Endothelial cell of umbilical vein (primary cell): Measurements from ENCODE around the gene SART1. TPM values are rescaled to one million over a fixed set of nuclear protein-coding genes. Genes with fewer than 3 reads are reported as not detected.
"Not testable (repeated sequence)": the region's sequence is repeated elsewhere in the genome, so short reads cannot be mapped to it uniquely, and the experiment has no call there.

Source experiments
- BruUV-seq: library from RNA; stranded (reverse); fragments of 400-500 nt; replicated peaks from 2 replicates; lab custom pipeline; 2021; lab: Mats Ljungman, UMichigan
- CTCF ChIA-PET: fragments of 300-600, 350-600 bp; sonication (Branson Sonifier 250); formaldehyde crosslinking; loops from one replicate; lab custom pipeline; 2021; ENCODE audit warnings: antibody characterized with exemption, inconsistent platforms; lab: Charles Lee
- POLR2A ChIA-PET: fragments of 300-600, 350-600 bp; sonication (Branson Sonifier 250); formaldehyde crosslinking; loops from one replicate; lab custom pipeline; 2021; ENCODE audit warnings: antibody characterized with exemption, inconsistent platforms; lab: Charles Lee
- DNase-seq: peaks from one replicate; pipeline ENCODE4 v3.0.0-alpha.2; 2011; ENCODE audit warnings: low read depth, low spot score
- FAIRE-seq: peaks from 2 replicates; lab custom pipeline; 2011; peaks lifted over from hg19 to GRCh38; lab: Jason Lieb, UNC
- H2AFZ ChIP-seq: 2 replicates; pipeline ENCODE4 v1.6.0; 2012; ENCODE audit warnings: low read depth, low read length, control low read depth, inconsistent platforms
- H3K27ac ChIP-seq: 2 replicates; pipeline ENCODE4 v1.5.1; 2011; ENCODE audit warnings: low read depth, mild to moderate bottlenecking, control low read depth, low read length, moderate library complexity; ENCODE audit not compliant: insufficient read depth
- H3K27me3 ChIP-seq, 2 experiments: 2 replicates each; pipeline versions ENCODE4 v1.6.0 to v1.6.1; 2011; ENCODE audit warnings: low read length in 2 of 2, mixed read lengths in 1 of 2; ENCODE audit not compliant: control insufficient read depth in 2 of 2, insufficient read depth in 2 of 2
- H3K36me3 ChIP-seq, 2 experiments: 2 replicates in 1 of 2; 3 replicates in 1 of 2; pipeline ENCODE4 v1.5.1; 2011; ENCODE audit warnings: low read length in 2 of 2, mild to moderate bottlenecking in 1 of 2, moderate library complexity in 1 of 2; ENCODE audit not compliant: control insufficient read depth in 2 of 2, insufficient read depth in 2 of 2; ENCODE audit errors: extremely low read depth in 1 of 2
- H3K4me1 ChIP-seq: 3 replicates; pipeline ENCODE4 v1.5.1; 2011; ENCODE audit warnings: mild to moderate bottlenecking, low read length; ENCODE audit not compliant: control insufficient read depth, insufficient read depth; ENCODE audit errors: extremely low read depth
- H3K4me2 ChIP-seq: 2 replicates; pipeline ENCODE4 v1.6.1; 2011; ENCODE audit warnings: low read length, control low read depth, mixed read lengths; ENCODE audit not compliant: insufficient read depth
- H3K4me3 ChIP-seq, 3 experiments: fragments of 200-600 bp in 1 of 3; sonication (generic), shearing (Covaris generic) in 1 of 3; replicated peaks in 1 of 3; 2 replicates each; pipeline ENCODE4 v1.5.1; 2011 to 2016; ENCODE audit warnings: control low read depth in 3 of 3, low read length in 3 of 3, mild to moderate bottlenecking in 2 of 3, inconsistent platforms in 1 of 3, low read depth in 1 of 3, moderate library complexity in 1 of 3; ENCODE audit not compliant: insufficient read depth in 1 of 3
- H3K79me2 ChIP-seq: 2 replicates; pipeline ENCODE4 v1.6.0; 2012; ENCODE audit warnings: low read length, inconsistent platforms; ENCODE audit not compliant: control insufficient read depth, insufficient read depth
- H3K9ac ChIP-seq: replicated peaks from 2 replicates; pipeline ENCODE3; 2011; ENCODE audit warnings: low read length, control low read depth; ENCODE audit not compliant: insufficient read depth; ENCODE audit errors: extremely low read depth
- H3K9me1 ChIP-seq: replicated peaks from 3 replicates; pipeline ENCODE4 v1.6.0; 2011; ENCODE audit warnings: mild to moderate bottlenecking, low read length; ENCODE audit not compliant: control insufficient read depth, insufficient read depth; ENCODE audit errors: extremely low read depth
- H3K9me3 ChIP-seq: replicated peaks from 2 replicates; pipeline ENCODE4 v1.5.1; 2012; ENCODE audit warnings: low read length, inconsistent platforms; ENCODE audit not compliant: control insufficient read depth, insufficient read depth
- H4K20me1 ChIP-seq: replicated peaks from 2 replicates; pipeline ENCODE3; 2011; ENCODE audit warnings: mild to moderate bottlenecking, low read length; ENCODE audit not compliant: control insufficient read depth, insufficient read depth; ENCODE audit errors: extremely low read depth
- FOS ChIP-seq: IDR thresholded peaks from 2 replicates; pipeline ENCODE4 v1.6.1; 2011; ENCODE audit warnings: mild to moderate bottlenecking, low read length, moderate library complexity, borderline replicate concordance; ENCODE audit not compliant: insufficient read depth
- dilution Hi-C: fragments of 300-500 bp; cut with MboI; formaldehyde crosslinking; loops from one replicate; pipeline ENCODE4 v1.15.0; 2019; ENCODE audit warnings: low sequenced_read_pairs; ENCODE audit not compliant: extremely low pct_ligation_motif_present
- intact Hi-C: fragments of 100-400 bp; cut with micrococcal nuclease; formaldehyde crosslinking; loops from one replicate; pipeline ENCODE4 v1.10.0; 2022
- polyA plus RNA-seq, 4 experiments: library from polyadenylated mRNA; depleted of rRNA in 3 of 4; stranded (reverse) in 3 of 4; unstranded in 1 of 4; fragments of >200 nt; gene quantifications; 2 replicates each; pipeline versions ENCODE4 v1.2.1 to v1.2.3, GENCODE V29; 2011 to 2012; ENCODE audit warnings: missing spikeins in 1 of 4
- total RNA-seq: library from RNA; stranded (reverse); gene quantifications from 2 replicates; pipeline ENCODE4 v1.2.3, GENCODE V29; 2021

Gene SART1
- total and polyA plus RNA-seq, 2 donors (not counting 3 experiments of a cell fraction or from before 2014, with no cell fraction given): 21.8 to 62.7 TPM

DNA sequence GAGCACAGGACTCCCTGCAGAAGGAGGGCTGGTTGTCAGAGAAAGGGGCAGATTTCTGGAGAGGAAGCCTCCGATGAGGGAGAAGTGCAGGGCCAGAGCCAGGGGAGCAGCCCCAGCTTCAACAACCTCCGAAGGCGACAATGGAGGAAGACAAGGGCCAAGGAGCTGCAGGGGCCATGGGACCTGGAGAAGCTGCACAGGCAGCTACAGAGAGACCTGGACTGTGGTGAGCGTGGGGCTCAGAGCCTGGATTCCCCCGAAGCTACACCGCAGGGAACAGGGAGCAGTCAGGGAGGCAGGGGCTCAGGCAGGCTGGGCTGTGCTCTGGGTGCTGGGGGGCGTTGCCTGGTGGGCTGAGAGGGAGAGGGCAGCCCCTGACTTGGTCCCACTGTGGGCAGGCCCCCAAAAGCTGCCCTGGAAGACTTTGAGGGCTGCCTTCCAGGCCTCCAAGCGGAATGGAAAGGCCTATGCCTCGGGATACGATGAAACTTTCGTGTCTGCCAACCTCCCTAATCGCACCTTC is 13.9 kb upstream of the SART1 start:
- Histone ChIP-seq H4K20me1 (no peaks in the 10 kb centered on the region), H3K9me3 (no peaks in the 10 kb centered on the region), H2AFZ (no peak overlapping the region), H3K4me1 (no peaks in the 10 kb centered on the region), H3K4me2 (no peak overlapping the region), H3K9me1 (no peaks in the 10 kb centered on the region), H3K27me3 (peaks cover 0 to 3% of the 10 kb centered on the region in 2 experiments), H3K79me2 (no peaks in the 10 kb centered on the region), H3K9ac (no peak overlapping the region), H3K36me3 (no peaks in the 10 kb centered on the region), H3K4me3 (no peak overlapping the region), H3K27ac (no peak overlapping the region)
- DNase-seq (no peak), FAIRE-seq (no peak)
- no peak for TF ChIP-seq FOS
- ChIA-PET POLR2A (no interaction called here), CTCF (interaction anchor here (1.0 to 1.8 kb wide), 4 partner anchors 10 to 59 kb away, joined by 3 to 5 read pairs (median 4); partner anchors contain the start of genes CCDC85B and FIBP)
- dilution Hi-C loops (no loop called here), intact Hi-C loops (no loop called here)
- no TSS peak for BruUV-seq

DNA sequence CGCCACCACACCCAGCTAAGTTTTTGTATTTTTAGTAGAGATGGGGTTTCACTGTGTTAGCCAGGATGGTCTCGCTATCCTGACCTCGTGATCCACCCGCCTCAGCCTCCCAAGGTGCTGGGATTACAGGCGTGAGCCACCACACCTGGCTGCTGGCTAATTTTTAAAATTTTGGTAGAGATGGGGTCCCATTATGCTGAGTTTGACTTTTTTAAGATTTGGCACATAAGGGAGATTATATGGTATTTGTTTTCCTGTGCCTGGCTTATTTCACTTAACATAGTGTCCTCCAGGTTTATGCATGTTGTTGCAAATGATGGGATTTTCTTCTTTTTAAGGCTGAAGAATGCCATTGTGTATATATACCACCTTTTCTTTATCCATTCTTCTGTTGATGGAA is 10.8 kb upstream of the SART1 start:
- POLR2A ChIA-PET, dilution Hi-C loops, H3K4me3 ChIP-seq, H3K4me2 ChIP-seq, BruUV-seq, H2AFZ ChIP-seq, H3K9me1 ChIP-seq, H3K9ac ChIP-seq, H3K79me2 ChIP-seq, H3K4me1 ChIP-seq, H3K27me3 ChIP-seq, H3K36me3 ChIP-seq, H3K9me3 ChIP-seq, H4K20me1 ChIP-seq, intact Hi-C loops, H3K27ac ChIP-seq, FAIRE-seq, DNase-seq: not testable (repeated sequence)
- CTCF ChIA-PET: interaction anchor here (1.1 to 1.2 kb wide), 2 partner anchors 14 to 94 kb away, joined by 3 to 4 read pairs; no protein-coding TSS in a partner anchor

DNA sequence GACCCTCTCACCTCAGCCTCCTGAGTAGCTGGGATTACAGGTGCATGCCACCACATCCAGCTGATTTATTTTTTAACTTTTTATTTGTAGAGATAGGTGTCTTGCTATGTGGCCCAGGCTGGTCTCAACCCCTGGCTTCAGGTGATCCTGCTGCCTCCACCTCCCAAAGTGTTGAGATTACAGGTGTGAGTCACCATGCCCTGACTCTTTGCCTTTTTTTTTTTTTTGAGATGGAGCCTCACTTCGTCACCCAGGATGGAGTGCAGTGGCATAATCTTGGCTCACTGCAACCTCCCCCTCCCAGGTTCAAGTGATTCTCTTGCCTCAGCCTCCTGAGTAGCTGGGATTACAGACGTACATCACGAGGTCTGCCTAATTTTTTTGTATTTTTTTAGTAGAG is 9.9 kb upstream of the SART1 start:
- H3K4me1 ChIP-seq, H3K9me1 ChIP-seq, POLR2A ChIA-PET, H3K4me2 ChIP-seq, BruUV-seq, DNase-seq, H3K9ac ChIP-seq, H3K4me3 ChIP-seq, H3K27me3 ChIP-seq, dilution Hi-C loops, H3K36me3 ChIP-seq, H3K9me3 ChIP-seq, H4K20me1 ChIP-seq, H3K27ac ChIP-seq, H3K79me2 ChIP-seq, FAIRE-seq, intact Hi-C loops, H2AFZ ChIP-seq: not testable (repeated sequence)
- CTCF ChIA-PET: interaction anchor here (1.0 to 1.4 kb wide), 4 partner anchors 9 to 93 kb away, joined by 3 to 6 read pairs (median 4); no protein-coding TSS in a partner anchor
